Stimulated activated CD4-positive, alpha-beta T cell treated with anti-CD3 and anti-CD28 coated beads, TNF-alpha, amount 100 ng/mL, for 48 hours (primary cell): ENCODE data around the gene MDH1.
"Not testable (repeated sequence)": the region's sequence is repeated elsewhere in the genome, so short reads cannot be mapped to it uniquely, and the experiment has no call there.

Experiments
- DNase-seq, 3 donors: peaks; one replicate each; pipeline ENCODE4 v3.0.0-alpha.2; 2020; ENCODE audit warnings: low read depth in 3 of 3

MDH1 gene

DNA sequence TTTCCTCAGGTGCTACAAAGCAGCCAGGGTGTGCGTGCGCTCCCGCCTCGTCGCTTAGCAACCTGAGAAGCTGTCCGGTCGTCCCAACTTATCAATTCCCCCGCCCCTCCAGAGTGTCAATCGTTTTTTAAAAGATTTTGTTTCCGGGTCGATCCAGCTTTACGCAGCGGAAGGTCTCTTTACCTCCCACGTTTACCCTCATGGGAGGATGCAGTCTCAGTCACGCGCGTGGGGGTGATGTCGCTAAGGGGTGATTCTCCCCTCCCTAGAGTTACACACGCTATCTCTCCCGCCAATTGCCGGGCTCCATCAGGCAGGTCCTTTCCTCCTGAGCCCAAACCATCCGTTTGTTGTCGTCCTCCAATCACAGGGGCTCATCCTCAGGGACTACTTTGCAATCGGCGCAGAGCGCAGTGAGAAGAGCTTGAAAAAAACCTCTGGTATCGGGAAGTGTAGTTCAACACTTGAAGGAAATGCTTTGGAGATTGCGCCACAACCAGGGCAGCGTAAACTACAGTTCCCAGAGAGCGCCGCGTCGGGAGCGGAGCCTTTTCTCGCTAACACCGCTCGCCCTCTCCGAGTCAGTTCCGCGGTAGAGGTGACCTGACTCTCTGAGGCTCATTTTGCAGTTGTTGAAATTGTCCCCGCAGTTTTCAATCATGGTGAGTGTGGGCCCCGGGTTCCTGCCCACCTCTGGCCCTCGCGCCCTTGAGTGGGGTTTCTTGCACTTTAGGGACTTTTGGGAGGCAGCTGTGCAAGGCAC, at the start of gene MDH1, which contains the start of gene WDPCP:
Gene MDH1 (plus strand): TSS at position 579 of the 763 bp plus-strand sequence. CDS start 81 bp downstream, at position 660.
Gene WDPCP (minus strand): TSS at position 93 of the 763 bp plus-strand sequence. CDS start 206 bp downstream, outside the sequence.
- peak; percentile 85 to 93 (median 85) for DNase-seq

GRCh38 chr2:63539416-63540162, 49.2 kb upstream of the MDH1 start:
- no peak for DNase-seq

- DNase-seq: no peak
Measured at GRCh38 chr2:63544017-63544627, 44.6 kb upstream of the MDH1 start.

DNA sequence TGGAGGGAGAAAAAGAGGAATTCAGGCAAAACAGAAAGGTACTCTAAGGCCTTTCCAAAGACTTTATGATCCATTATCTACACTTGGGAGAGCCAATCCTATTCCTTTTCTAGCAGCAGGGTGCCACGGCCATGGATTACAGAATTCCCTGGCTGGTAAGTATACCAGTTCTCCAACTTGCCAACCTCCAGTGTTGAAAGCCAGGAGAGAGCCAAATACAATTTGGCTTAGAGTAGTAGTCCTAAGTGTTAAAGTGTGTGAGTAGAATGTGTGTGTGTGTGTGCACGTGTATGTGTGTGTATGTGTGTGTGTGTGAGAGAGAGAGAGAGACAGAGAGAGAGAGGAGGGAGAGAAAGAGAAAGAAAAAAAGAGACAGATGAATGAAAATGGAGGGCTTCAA, 43.7 kb upstream of the MDH1 start:
- no peak for DNase-seq

GRCh38 chr2:63553049-63553448, 35.7 kb upstream of the MDH1 start:
- DNase-seq: no peak

DNA sequence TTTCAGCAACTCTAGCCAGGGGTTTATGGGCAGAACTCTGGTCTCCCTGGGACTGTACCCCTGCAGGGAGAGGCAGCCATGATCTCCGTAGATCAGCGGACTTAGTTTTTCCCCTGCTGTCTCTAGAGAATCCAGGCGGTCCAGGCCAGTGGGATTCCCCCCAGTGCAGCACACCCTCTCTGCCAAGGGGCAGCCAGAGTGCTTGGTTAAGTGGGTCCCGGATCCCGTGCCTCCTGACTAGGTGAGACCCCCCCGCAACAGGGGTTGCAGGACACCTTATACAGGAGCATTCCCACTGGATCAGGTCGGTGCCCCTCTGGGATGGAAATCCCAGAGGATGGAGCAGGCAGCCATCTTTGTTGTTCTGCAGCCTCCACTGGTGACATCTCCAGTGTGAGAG, 33.5 kb upstream of the MDH1 start:
- DNase-seq: no peak

DNA sequence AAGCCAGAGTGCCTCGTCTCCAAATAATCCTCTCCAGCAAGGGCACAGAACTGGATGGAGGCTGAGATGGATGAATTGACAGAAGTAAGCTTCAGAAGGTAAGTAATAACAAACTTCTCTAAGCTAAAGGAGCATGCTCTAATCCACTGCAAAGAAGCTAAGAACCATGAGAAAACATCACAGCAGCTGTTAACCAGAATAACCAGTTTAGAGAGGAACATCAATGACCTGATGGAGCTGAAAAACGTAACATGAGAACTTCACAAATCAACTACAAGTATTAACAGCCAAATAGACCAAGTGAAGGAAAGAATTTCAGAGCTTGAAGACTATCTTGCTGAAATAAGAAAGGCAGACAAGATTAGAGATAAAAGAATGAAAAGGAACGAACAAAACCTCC, 32.8 kb upstream of the MDH1 start:
- no peak for DNase-seq

GRCh38 chr2:63557819-63558218, 30.9 kb upstream of the MDH1 start:
- DNase-seq: not testable (repeated sequence)

GRCh38 chr2:63558922-63559321, 29.8 kb upstream of the MDH1 start:
- not testable (repeated sequence) for DNase-seq

- no peak for DNase-seq
Measured at GRCh38 chr2:63562751-63563150, 26.0 kb upstream of the MDH1 start.

GRCh38 chr2:63569740-63570139, 19.0 kb upstream of the MDH1 start:
- DNase-seq: no peak

DNA sequence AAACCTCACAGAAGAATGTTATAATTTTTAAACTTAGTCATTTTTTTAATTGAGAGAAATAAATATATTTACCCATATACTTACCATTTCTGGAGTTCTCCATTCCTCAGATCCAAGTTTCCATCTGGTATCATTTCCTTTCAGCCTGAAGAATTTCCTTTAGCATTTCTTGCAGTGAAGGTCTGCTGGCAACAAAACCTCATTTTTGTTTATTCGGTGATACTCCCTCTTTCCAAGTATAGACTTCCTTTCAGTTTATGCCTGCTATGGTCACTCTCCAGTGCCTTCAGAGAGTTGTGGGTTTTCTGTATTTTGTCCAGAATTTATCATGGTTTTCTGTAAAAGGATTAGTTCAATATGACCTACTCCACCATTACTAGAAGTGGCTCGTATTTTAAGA, 17.5 kb upstream of the MDH1 start:
- no peak for DNase-seq

GRCh38 chr2:63572001-63572400, 16.8 kb upstream of the MDH1 start:
- no peak for DNase-seq

DNA sequence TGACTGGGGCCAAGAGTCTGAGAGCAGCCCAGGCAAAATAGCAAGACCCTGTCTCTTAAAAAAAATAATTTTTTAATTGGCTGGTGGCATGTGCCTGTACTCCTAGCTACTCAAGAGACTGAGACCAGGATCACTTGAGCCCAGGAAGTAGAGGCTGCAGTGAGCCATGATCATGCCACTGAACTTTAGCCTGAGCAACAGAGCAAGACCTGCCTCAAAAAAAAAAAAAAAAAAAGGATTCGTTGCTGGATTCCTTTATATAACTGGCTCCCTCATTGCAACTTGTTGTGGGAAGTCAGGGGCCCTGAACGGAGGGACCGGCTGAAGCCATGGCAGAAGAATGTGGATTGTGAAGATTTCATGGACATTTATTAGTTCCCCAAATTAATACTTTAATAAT, 15.7 kb upstream of the MDH1 start:
- DNase-seq: not testable (repeated sequence)

DNA sequence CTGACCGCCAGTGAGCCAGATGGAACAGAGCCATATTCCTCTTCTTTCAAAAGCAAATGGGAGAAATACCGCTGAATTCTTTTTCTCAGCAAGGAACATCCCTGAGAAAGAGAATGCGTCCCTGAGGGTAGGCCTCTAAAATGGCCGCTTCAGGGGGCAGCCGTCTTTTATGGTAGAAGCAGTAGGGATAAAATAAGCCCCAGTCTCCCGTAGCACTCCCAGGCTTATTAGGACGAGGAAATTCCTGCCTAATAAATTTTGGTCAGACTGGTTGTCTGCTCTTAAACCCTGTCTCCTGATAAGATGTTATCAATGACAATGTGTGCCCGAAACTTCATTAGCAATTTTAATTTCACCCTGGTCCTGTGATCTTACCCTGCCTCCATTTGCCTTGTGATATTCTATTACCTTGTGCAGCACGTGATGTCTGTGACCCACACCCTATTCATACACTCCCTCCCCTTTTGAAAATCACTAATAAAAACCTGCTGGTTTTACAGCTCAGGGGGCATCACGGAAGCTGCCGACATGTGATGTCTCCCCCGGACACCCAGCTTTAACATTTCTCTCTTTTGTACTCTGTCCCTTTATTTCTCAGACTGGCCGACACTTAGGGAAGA, 14.9 kb upstream of the MDH1 start:
- DNase-seq: not testable (repeated sequence)

DNA sequence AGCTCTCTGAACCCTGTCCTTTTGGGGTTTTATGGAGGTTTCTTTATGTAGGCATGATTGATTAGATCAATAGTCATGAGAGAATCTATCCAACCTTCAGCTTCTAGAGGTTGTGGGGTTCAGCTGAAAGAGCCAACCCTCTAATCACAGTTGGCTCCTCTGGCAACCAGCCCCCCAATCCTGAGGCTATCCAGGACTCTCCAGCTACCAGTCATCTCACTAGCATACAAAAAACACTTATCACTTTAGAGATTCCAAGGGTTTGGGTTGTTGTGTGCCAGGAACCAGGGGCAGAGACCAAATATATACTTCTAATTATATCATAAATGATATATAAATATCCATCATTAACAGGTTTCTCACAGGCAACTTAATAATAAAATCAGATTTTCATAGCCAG, 12.2 kb upstream of the MDH1 start:
- DNase-seq: no peak

GRCh38 chr2:63578767-63579166, 10.0 kb upstream of the MDH1 start:
- no peak for DNase-seq

DNA sequence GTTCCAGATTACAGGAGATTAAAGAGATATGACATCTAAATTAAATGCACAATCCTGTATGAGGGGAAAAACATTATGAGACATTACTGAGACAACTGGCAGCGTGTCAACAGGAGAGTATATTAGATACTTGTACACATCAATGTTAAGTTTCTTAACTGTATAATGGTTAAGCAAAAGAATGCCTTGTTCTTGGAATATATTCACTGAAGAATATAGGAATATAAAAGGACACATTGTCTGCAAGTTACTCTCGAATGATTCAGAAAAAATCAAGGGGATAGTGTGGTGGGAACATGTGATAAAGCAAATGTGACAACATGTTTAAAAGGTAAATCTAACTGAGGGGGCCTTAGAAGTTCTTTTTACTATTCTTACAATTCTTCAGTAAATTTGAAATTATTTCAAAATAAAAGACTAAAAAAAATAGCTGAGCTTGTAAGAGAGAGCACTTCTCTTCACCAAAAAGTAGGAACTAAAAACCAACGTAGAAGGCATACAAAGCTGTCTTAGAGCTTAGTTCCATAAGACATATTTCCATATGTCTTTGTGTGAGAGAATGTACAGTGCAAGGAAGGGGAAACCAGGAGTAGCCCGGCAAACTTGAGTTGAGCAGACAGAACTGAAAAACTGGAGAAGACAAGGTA, 8.0 kb upstream of the MDH1 start:
- no peak for DNase-seq

DNA sequence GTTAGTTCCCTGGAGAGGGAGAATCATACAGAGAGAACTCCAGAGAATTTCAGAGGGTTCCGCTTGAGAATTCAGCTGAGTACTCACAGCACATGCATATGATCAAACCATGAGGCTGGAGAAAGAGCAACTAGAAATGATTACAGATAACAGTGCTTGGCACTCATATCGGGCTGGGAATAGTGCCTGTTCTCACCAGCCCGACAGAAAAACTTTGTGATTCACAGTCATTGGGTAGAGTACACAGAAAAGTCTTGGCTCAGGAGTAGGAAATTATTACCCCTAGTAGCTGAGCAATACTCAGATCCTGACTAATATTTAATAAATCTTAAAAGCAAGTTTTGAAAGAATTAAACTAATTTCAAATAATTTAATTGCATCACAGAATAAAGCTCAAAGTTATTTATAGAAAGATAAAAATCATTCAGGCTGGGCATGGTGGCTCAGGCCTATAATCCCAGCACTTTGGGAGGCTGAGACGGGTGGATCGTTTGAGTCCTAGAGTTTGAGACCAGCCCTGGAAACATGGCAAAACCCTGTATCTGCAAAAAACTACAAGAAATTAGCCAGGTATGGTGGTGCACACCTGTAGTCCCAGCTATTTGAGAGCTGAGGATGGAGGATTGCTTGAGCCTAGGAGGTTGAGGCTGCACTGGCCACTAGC, 7.3 kb upstream of the MDH1 start:
- DNase-seq: no peak

DNA sequence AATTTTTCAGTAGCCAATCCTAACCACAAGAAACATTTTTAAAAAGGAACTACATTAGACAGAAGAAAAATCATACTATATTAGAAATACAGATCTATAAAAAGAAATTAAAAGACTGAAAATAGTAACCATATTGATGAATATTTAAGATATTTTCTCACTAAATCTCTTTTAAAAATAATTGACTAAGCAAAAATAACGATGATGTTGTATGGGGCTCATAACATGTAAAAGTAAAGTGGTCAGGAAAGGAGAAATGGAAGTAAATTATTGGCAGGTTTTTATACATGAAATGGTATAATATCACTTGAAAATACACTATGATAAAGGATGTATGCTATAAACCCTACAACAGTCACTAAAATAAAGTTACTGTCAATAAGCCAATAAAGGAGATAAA, 5.9 kb upstream of the MDH1 start:
- no peak for DNase-seq

DNA sequence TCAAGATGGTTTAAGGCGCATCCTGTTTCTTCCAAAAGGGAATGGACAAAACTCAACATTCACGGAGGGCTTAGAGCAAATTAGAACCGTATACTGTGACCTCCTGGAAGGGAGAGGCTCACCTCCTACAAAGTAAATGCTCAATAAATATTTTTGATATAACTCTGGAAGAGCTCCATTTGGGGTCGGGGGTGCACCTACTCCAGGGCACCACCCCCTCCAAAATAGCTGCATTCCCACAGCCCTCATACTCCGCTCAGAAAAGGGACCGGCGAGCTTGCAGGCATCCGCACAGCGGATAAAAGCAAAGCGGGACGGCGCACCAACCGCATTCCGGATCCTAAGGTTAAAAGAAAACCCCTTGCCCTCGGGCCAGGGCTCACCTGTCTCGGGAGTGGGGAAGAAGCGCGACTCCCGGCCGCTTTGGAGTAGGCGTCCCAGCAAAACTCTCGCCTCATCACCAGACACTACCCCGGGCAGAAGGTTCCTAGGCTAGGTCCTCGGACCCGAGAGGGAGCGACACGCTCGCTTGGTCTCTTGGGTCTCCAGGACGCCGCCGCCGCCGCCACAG, 864 bp upstream of the MDH1 start:
- DNase-seq: no peak
